ENCODE results near the gene TUBB. TPM values are rescaled to one million over a fixed set of nuclear protein-coding genes. Genes with fewer than 3 reads are reported as not detected.

Gene TUBB
- total RNA-seq, 1 experiment from 2014 or later = 886 TPM

GRCh38 chr6:30707281-30707850 is 12.8 kb upstream of the TUBB start:
- ChIA-PET CTCF (no interaction called here), POLR2A (interaction anchor here (1.6 kb wide), 1 partner anchor 10 kb away, joined by 7 read pairs; the partner anchor contains the start of gene MDC1)
- no TSS peak for BruUV-seq (replicated peaks)

More at GRCh38 chr6:30707281-30707850, 12.8 kb upstream of the TUBB start:
- Histone ChIP-seq H4K20me1 (ENCODE audit: insufficient read depth) (no peaks in the 10 kb centered on the region), H2AFZ (ENCODE audit: low read depth, low read length, poor library complexity, severe bottlenecking) (no peak overlapping the region), H3K4me3 (replicated peaks in 1 of 2; ENCODE audit: low read depth in 1 of 2, low read length in 2 of 2) (no peak overlapping the region), H3K4me2 (ENCODE audit: low read length) (no peak overlapping the region), H3K4me1 (ENCODE audit: control insufficient read depth in 1 of 2, insufficient read depth in 2 of 2, low read length in 2 of 2) (peaks cover 4 to 10% of the 10 kb centered on the region in 2 experiments; a peak in 3 of 4 replicates), H3K36me3 (ENCODE audit: control insufficient read depth in 1 of 2, insufficient read depth in 2 of 2, low read length in 2 of 2) (peaks cover 10 to 12% of the 10 kb centered on the region in 2 experiments), H3K79me2 (ENCODE audit: insufficient read depth, low read length) (no peaks in the 10 kb centered on the region), H3K27ac (ENCODE audit: low read depth, low read length) (no peak overlapping the region), H3K9ac (ENCODE audit: low read length) (no peak overlapping the region), H3K9me2 (ENCODE audit: insufficient read depth) (no peaks in the 10 kb centered on the region), H3K9me3 (ENCODE audit: control insufficient read depth in 1 of 2, insufficient read depth in 1 of 2, low read depth in 1 of 2, low read length in 2 of 2) (no peaks in the 10 kb centered on the region), H3K27me3 (ENCODE audit: insufficient read depth, low read length) (no peaks in the 10 kb centered on the region)
- TF ChIP-seq CEBPB (IDR thresholded peaks at IDR 0.05; ENCODE audit: low read depth) (no peak), CTCF (IDR thresholded peaks at IDR 0.05 in 2 of 3, conservative IDR thresholded peaks at IDR 0.05 in 1 of 3; ENCODE audit: borderline replicate concordance in 1 of 3, insufficient read depth in 1 of 3, low read depth in 2 of 3, low read length in 2 of 3) (no peak), POLR2A (IDR thresholded peaks at IDR 0.05; ENCODE audit: borderline replicate concordance, extremely low read depth, insufficient read depth, insufficient read length) (no peak), SRF (IDR thresholded peaks at IDR 0.05; ENCODE audit: low read depth) (no peak), ATF3 (IDR thresholded peaks at IDR 0.05) (no peak), RAD21 (IDR thresholded peaks at IDR 0.05; ENCODE audit: low read depth) (no peak), POLR2AphosphoS5 (IDR thresholded peaks at IDR 0.05; ENCODE audit: low read depth, low read length) (no peak), EZH2phosphoT487 (IDR thresholded peaks at IDR 0.05; ENCODE audit: borderline replicate concordance) (no peak), REST (IDR thresholded peaks at IDR 0.05; ENCODE audit: low read depth) (no peak), ZFX (IDR thresholded peaks at IDR 0.05) (no peak), SIN3A (IDR thresholded peaks at IDR 0.05; ENCODE audit: low read depth) (no peak), EGR1 (IDR thresholded peaks at IDR 0.05; ENCODE audit: low read depth) (no peak), SP1 (IDR thresholded peaks at IDR 0.05; ENCODE audit: low read depth) (no peak), YY1 (IDR thresholded peaks at IDR 0.05; ENCODE audit: extremely low read depth, insufficient replicate concordance, low read depth, low read length) (no peak), MAX (IDR thresholded peaks at IDR 0.05) (no peak), ELF1 (IDR thresholded peaks at IDR 0.05; ENCODE audit: borderline replicate concordance, low read depth) (no peak), ZBTB33 (IDR thresholded peaks at IDR 0.05; ENCODE audit: extremely low read depth, insufficient replicate concordance, low read length) (no peak), JUND (IDR thresholded peaks at IDR 0.05) (no peak), TCF7L2 (IDR thresholded peaks at IDR 0.05; ENCODE audit: borderline replicate concordance, extremely low read depth, insufficient read depth, insufficient read length) (no peak), EZH2 (IDR thresholded peaks at IDR 0.05) (no peak)
- intact Hi-C loops (cut with micrococcal nuclease) = no loop called here
- DNase-seq (ENCODE audit: low read depth, low spot score) (no peak), ATAC-seq (peak; percentile 25; the same call in 1 of the 2 replicates)
- RAD21 ChIA-PET (ENCODE audit: low non-redundant PET in 1 of 2, low total read pairs in 2 of 2, uncharacterized antibody in 2 of 2, unreplicated experiment in 2 of 2) = no interaction called here

All from HCT116 (cell line).